Measurements from ENCODE around the gene BCR.

The BCR gene

DNA sequence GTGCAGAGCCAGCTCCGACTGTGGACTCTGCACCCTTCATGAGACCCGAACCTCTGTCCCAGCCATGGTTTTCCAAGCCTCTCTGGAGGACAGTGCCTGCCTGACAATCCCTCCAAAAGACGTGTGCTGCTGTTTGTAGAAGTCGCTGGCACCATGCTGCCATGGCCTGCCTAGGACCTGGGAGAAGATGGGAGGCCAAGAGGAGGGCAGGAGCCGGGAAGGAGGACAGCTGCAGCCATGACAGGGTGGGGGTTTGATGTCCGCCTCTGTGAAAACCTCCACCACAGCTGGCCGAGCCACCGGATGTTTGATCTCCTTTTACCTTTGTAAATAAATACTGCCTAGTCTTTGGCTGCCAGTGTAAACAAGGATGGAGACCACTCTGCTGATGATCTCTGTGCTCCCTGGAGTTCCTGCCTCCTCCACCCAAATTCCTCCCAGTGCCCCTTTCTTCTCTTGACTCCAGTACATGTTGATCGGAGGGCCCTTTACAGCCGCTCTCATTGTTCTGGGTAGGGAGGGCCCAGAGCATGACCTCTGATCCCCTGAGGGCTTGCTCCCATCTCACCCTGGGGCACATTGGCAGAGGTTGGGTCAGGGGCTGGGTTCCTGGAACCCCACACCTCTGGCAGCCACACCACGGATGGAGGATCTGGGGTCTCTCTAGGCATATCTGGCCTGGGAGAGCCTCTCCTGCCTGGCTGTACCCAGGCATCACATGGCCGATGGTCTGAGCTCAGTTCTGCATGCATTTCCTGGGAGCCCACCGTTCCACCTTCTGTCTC, 66.9 kb downstream of the BCR start:
- DNase-seq (ENCODE audit: low spot score), result no peak

DNA sequence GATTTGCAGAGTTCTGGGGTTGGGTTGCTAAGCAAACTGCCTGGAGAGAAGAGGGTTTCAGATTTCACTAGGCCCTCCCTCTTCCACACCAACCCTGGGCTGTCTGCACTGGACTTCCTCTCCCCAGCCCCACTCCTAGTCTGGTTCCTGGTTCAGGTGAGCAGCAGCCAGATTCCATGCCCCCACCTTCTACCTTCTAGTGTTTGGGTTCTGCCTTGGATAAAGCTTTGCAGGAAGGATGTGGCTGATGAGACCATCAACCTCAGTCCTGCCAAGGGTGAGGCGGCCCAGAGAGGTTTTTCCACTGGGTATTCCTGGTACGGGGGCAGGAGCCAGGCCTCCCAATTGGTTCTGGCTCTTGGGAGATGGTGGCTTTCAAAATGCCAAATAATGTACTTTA, 68.3 kb downstream of the BCR start:
- Histone ChIP-seq H3K27ac (ENCODE audit: poor library complexity, severe bottlenecking) (peak overlapping the region; percentile 90), H3K27me3 (ENCODE audit: insufficient read depth, poor library complexity, severe bottlenecking) (no peaks in the 10 kb centered on the region), H3K4me3 (ENCODE audit: severe bottlenecking) (no peak overlapping the region), H3K4me1 (ENCODE audit: insufficient read depth, poor library complexity, severe bottlenecking) (peaks cover 55% of the 10 kb centered on the region), H3K36me3 (ENCODE audit: low read depth) (peaks cover 4% of the 10 kb centered on the region; the same call in 1 of the 2 replicates), H3K9me3 (ENCODE audit: severe bottlenecking) (peaks cover 3% of the 10 kb centered on the region)
- TF ChIP-seq CTCF (IDR thresholded peaks at IDR 0.05; ENCODE audit: poor library complexity, severe bottlenecking), result no peak
- ATAC-seq (ENCODE audit: low read depth) (peak; percentile 79), DNase-seq (ENCODE audit: low spot score) (no peak)

More for the DNA sequence above, 66.9 kb downstream of the BCR start:
- Histone ChIP-seq H3K27me3 (ENCODE audit: insufficient read depth, poor library complexity, severe bottlenecking) (no peaks in the 10 kb centered on the region), H3K36me3 (ENCODE audit: low read depth) (peaks cover 5% of the 10 kb centered on the region; the same call in 1 of the 2 replicates), H3K9me3 (ENCODE audit: severe bottlenecking) (peaks cover 3% of the 10 kb centered on the region), H3K4me1 (ENCODE audit: insufficient read depth, poor library complexity, severe bottlenecking) (peaks cover 69% of the 10 kb centered on the region), H3K27ac (ENCODE audit: poor library complexity, severe bottlenecking) (peak overlapping the region; percentile 90), H3K4me3 (ENCODE audit: severe bottlenecking) (no peak overlapping the region)
- no peak for ATAC-seq (ENCODE audit: low read depth)
- no peak for TF ChIP-seq CTCF (IDR thresholded peaks at IDR 0.05; ENCODE audit: poor library complexity, severe bottlenecking)

DNA sequence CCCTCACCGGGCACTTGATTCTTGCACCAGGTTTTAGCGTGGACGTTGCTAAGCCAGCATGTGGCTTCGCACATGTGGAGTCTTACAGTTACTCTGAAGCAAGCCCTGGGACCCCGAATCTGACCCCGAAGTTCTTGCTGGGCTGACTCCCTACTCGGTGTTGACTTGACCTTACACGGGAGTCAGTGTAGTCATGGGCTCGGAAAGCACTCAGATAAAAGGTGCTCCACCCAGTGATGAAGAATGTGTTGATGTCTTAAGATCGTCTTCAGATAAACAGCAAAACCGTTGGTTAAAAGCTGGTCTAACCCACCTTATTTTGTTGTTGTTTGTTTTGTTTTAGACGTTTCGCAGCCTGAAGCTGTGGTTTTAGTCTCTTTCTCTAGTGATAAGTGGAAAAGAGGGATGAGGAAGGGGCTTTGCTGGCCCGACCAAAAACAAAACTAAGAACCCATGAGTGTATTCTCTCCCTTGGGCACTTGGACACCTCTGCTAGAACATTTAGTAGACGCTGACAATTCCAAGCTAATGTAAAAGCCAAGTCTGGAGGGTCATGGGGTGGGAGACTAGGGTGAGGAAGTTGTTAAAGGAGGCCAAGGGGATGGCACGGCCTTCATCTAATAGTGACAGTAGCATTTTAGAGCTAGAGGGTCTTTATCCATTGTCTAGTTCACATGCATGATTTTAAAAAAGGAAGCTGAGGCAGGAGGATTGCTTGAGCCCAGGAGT, 69.9 kb downstream of the BCR start:
- Histone ChIP-seq H3K4me1 (ENCODE audit: insufficient read depth, poor library complexity, severe bottlenecking) (peaks cover 38% of the 10 kb centered on the region), H3K27ac (ENCODE audit: poor library complexity, severe bottlenecking) (peak overlapping the region; percentile 90), H3K36me3 (ENCODE audit: low read depth) (peaks cover 19% of the 10 kb centered on the region; the same call in 1 of the 2 replicates), H3K27me3 (ENCODE audit: insufficient read depth, poor library complexity, severe bottlenecking) (no peaks in the 10 kb centered on the region), H3K9me3 (ENCODE audit: severe bottlenecking) (peaks cover 7% of the 10 kb centered on the region), H3K4me3 (ENCODE audit: severe bottlenecking) (no peak overlapping the region)
- no peak for TF ChIP-seq CTCF (IDR thresholded peaks at IDR 0.05; ENCODE audit: poor library complexity, severe bottlenecking)
- no peak for ATAC-seq (ENCODE audit: low read depth)
- DNase-seq (ENCODE audit: low spot score), result no peak

- H3K27me3 ChIP-seq (ENCODE audit: insufficient read depth, poor library complexity, severe bottlenecking), result no peaks in the 10 kb centered on the region
- no peak for ATAC-seq (ENCODE audit: low read depth)
- peaks cover 32% of the 10 kb centered on the region for H3K4me1 ChIP-seq (ENCODE audit: insufficient read depth, poor library complexity, severe bottlenecking)
- DNase-seq (ENCODE audit: low spot score), result no peak
- TF ChIP-seq CTCF (IDR thresholded peaks at IDR 0.05; ENCODE audit: poor library complexity, severe bottlenecking), result no peak
- H3K36me3 ChIP-seq (ENCODE audit: low read depth), result peaks cover 20% of the 10 kb centered on the region; the same call in 1 of the 2 replicates
- peaks cover 7% of the 10 kb centered on the region for H3K9me3 ChIP-seq (ENCODE audit: severe bottlenecking)
- H3K4me3 ChIP-seq (ENCODE audit: severe bottlenecking), result no peak overlapping the region
- peak overlapping the region; percentile 24 for H3K27ac ChIP-seq (ENCODE audit: poor library complexity, severe bottlenecking)
These were observed 70.6 kb downstream of the BCR start for GRCh38 chr22:23250785-23251363.
